GM19240 (cell line): ENCODE data around the gene CHMP6.

Experiments used
- DNase-seq: peaks from one replicate; pipeline ENCODE4 v3.0.0; 2011; ENCODE audit warnings: low spot score; ENCODE audit not compliant: insufficient read length

Gene CHMP6

DNA sequence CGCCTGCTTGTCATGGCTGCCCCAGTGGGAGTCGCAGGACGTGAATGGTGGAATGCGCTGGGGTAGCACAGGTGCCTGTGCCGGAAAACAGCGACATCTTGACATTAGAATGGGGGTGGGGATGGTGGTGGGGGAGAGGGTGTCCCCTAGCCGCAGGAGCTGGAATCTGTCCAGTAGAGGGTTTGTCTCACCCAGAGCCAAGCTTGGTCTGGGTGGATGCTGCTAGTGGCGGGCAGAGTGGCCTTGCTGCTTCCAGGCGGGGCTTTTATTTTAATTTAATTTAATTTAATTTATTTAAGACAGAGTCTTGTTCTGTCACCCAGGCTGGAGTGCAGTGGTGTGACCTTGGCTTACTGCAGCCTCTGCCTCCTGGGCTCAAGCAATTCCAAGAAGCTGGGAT, 51.0 kb downstream of the CHMP6 start:
- DNase-seq, result no peak

DNA sequence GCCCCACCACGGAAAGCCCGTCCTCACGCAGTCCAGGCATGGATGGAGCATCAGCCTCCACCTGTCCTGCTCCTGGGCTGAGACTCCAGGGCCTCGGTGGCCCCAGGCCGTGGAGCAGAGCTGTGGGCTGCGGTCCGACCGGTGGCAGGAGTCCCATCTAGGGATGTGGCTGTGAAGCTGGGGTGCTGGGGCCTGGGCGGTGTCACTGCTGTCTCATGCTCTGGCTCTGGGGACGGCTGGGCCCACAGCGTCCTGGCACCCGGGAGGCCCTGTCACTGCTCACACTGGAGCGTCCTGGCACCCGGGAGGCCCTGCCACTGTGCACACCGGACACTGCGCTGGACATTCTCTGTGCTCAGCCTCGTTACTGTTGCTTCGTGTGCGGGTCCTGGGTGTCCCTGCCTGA, 51.7 kb downstream of the CHMP6 start:
- DNase-seq, result no peak

DNA sequence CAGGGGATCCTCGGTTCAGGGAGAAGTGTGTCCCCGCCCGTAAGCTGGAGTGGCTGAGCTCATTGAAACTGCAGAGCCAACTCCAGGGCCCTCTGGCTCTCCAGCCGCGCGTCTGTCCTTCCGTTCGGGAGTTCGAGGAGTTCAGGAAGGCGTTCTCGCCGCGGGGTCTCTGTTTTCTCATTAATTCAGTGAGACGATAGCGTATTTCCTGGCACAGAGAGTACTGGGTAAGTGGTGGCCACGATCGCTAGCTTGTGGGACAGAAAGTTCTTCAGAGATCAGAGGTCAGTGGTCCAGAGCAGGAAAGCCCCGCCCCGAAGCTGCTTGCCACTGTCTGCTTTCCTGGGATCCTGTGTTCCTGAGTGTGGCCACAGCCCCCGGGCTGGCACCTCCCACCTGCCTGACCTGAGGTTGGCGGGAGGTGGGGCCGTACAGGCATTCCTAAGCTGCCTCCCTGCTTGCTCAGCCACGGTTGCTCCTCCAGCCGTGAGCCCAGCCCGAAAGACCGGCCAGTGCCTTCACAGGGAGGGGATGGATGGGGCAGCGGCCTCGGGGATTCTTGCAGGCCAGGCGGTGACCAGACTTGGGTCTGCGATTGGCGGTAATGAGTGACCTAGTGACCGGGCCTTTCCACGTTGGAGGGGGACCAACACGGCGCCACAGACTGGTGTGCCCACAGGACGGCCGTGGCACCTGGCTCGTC, 52.2 kb downstream of the CHMP6 start:
- DNase-seq, result no peak

DNA sequence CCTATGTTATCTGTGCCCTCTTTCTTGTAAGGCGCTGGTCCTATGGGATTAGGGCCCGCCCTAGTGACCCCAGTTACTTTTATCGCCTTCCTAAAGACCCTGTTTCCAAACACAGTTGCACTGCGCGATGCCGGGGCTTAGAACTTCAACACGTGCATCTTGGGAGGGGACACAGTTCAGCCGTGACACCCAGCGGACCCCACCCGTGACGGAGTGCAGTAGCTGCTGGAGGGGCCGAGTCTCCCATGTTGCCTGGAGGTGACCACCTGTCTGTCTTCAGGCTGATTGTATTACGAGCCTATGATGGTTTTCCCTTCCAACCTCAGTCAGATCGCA, 52.8 kb downstream of the CHMP6 start:
- DNase-seq, result no peak

DNA sequence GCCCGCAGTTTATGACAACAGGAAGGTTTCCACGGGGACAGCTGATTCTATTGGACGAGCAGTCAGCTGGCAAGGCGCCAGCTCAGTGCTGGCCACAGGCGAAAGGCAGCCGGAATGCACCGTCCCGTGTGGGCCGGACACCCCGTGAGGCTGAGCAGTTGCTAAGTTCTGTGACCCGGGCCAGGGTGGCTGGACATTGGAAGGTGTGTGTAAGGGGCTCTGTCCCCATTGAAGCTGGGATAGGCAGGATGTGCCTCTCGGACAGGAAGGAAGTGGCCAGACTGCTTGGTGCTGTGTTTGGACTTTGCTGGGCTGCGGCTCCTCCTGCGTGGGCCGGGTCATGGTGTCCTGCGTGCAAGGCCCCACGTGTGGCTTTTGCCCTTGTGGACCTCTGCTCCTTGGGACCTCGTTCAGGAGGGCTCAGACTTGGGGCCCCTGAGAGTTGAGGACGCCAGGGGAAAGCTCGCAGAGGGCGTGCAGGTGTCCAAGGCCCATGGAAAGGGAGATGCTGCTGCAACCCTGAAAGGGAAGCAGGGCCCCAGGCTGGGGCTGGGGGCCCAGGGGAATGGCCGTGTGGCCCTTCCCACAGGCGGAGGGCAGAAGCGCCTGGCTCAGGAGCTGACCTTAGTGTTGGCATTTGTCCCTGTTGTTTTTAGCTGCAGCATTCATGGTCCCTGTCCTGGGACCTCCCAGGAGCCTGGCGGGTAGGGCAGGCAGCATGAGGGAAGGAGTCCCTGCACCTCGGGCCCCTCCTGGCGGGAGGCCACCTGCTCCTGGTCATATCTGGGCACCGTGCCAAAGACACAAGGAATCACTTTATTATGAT, 53.3 kb downstream of the CHMP6 start:
- DNase-seq, result no peak

DNA sequence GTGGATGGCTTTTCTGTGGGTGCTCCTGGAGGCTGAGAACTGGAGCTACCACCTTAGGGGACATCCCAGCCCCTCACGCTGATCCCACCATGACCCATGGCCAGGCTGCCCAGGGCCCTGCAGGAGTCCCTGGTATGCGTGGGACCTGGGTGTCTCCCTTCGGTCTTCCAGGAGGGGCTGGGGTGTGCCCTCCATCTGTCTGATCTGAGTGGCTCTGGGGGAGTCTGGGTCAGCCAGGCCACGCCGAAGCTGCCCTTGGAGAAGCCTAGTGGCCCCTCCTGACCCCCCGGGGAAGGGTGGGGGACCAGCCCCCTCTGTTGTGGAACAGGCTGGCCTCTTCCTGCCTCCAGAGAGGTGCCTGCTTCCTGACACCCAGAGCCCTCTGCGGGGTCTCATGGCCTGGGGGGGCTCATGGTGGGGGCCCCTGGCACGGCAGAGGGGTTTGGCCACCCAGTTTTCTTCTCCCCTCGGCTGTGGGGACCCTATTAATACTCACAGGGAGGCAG, 54.0 kb downstream of the CHMP6 start:
- DNase-seq, result no peak

DNA sequence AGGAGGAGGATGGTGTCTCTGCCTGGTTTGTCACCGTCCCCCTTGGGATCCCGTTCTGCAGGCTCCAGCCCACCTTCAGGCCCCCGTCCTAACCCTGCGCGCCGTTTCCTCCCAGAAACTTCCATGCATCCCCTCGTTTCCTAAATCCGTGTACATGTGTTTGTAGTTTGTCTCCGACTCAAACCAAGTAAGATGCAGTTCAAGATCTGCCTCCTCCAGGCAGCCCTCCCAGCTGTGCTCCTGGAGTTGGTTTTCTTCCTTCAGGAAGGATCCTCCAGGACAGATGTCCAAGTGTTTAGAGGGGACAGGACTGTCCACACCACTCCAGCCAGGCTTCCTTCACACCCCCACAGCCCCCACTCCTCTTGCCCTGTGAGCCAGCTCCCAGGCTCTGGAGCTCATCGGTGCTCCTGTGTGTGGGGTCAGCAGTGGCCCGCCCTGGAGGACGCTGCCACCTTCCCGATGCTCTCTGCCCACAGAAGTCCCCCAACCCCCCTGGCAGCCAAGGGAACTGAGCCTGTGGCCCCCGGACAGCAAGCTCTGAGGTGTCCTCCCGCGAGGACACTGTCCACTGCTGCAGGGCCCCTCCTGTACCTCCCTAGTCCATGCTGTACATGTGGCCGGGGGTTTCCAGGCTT, 54.6 kb downstream of the CHMP6 start:
- no peak for DNase-seq

DNA sequence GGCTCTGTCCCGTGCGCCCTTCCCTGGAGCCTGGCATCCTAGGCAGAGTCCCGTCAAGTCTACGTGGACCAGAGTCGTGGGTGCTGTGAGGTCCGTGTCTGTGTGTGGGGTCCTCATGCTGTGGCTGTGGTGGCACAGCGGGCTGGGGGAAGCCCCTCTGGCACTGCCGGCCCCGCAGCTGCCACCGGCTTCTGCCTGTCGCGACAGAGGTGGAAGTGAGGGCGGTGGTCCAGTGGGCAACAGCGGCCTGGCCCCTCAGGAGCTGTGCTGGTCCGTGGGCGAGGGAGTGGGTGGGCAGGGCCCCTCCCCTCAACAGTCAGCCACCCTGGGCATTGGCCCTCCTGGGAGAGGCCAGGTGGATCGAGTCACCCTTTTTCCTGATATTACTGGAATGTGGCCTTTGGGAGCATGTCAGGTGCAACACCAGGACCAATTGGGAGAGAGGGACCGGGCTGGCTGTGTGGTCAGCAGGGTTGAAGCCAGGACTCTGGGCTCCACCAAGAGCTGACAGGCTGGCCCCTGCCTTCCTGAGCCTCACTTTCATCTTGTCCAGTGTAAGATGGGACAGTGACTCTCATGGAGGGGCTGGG, 55.2 kb downstream of the CHMP6 start:
- no peak for DNase-seq

DNA sequence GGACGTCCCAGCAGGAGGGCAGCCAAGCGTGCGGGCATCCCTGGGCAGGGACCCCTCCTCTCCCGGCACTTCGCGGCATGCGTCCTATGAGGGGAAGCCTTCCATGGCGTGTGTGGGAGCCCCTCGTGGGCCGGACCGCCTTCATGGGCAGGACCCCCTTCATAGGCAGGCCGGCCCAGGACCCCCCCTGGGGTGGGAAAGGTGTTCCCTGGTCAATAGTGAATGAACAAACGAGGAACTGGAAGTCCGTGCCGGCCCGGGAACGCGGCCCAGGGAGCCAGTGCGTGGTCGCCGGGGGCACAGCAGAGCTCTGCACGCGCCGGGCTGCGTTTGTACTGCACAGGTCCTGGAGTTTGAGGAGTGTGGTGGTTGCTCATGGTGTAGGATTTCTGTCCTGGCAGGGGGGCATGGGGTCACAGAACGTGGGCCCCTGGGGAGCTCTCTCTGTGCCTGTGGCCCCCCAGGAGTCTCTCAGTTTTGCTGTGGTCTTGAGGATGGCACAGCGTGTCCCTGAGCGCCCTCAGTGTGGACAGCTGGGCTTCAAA, 57.3 kb downstream of the CHMP6 start:
- DNase-seq, result no peak

DNA sequence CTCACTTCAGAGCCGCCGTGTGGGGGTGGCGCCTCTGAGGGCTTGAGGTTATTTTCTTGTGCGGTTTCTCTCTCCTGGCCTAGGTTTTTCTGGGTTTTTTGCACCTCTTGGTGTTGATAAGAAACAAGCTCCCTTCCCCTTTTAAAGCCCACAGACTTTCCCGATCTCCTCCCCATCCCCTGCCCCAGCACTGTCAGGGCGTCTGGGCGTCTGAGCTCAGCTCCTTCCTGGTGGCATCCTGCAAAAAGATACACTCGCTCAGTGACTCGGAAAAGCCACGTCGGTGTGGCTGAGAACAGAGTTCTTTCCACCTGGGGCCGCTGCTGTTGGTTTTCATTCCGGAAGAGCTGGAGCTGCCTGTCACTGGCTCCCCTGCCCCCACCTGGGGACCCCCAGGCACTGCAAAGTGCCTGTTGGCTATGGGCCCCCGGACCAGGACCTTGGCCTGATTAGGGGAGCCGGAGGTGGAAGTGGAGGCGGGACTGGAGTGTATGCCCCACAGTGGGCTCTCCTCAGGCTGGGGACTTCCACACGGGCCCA, 57.8 kb downstream of the CHMP6 start:
- no peak for DNase-seq
